ENCODE measurements around the gene SAMHD1. TPM values are rescaled to one million over a fixed set of nuclear protein-coding genes. Genes with fewer than 3 reads are reported as not detected.

Gene SAMHD1
- total and polyA plus RNA-seq, 2 of the 8 experiments (the other 6 are each of a cell fraction or from before 2014, with no cell fraction given): 22.0 to 37.1 TPM

GRCh38 chr20:36975099-36975818, 23.8 kb upstream of the SAMHD1 start:
- no peaks in the 10 kb centered on the region for H3K4me1 ChIP-seq (replicated peaks in 1 of 4; ENCODE audit: control insufficient read depth in 3 of 4, insufficient read depth in 4 of 4, low read length in 3 of 4)
- H3K56ac ChIP-seq (replicated peaks; ENCODE audit: insufficient read length, low read depth, low read length): no peak overlapping the region
- peaks cover 0 to 3% of the 10 kb centered on the region in 2 experiments; a peak in 2 of 4 replicates for H3K9me3 ChIP-seq (ENCODE audit: insufficient read depth in 2 of 2, low read depth in 1 of 2, low read length in 1 of 2)
- no peak overlapping the region for H2BK15ac ChIP-seq (ENCODE audit: low read length)
- no peak overlapping the region for H2AK5ac ChIP-seq (ENCODE audit: low read depth, low read length)
- H2AFZ ChIP-seq (ENCODE audit: low read length): no peak overlapping the region
- no peak overlapping the region for H3K18ac ChIP-seq (ENCODE audit: extremely low read depth, low read length)
- H3K36me3 ChIP-seq (ENCODE audit: control insufficient read depth in 2 of 4, insufficient read depth in 4 of 4, low read length in 3 of 4): no peaks in the 10 kb centered on the region
- H4K91ac ChIP-seq (replicated peaks; ENCODE audit: insufficient read length, low read length): no peak overlapping the region
- H2BK20ac ChIP-seq (ENCODE audit: low read length): no peak overlapping the region
- FAIRE-seq (no peak), DNase-seq (ENCODE audit: low read depth in 1 of 2, low spot score in 2 of 2) (no peak)
- H3K14ac ChIP-seq (ENCODE audit: insufficient read length): no peak overlapping the region
- H3K4ac ChIP-seq (replicated peaks; ENCODE audit: insufficient read length, low read depth, low read length): no peak overlapping the region
- ChIA-PET POLR2A (ENCODE audit: partially characterized antibody) (interaction anchor here (1.2 kb wide), 1 partner anchor 21 kb away, joined by 4 read pairs; no protein-coding TSS in a partner anchor), CTCF (ENCODE audit: partially characterized antibody) (interaction anchor here (0.9 kb wide), 1 partner anchor 107 kb away, joined by 3 read pairs; no protein-coding TSS in a partner anchor)
- H3K23ac ChIP-seq (ENCODE audit: insufficient read length): no peak overlapping the region
- no peaks in the 10 kb centered on the region for H3K79me1 ChIP-seq (ENCODE audit: low read depth, low read length)
- no peak overlapping the region for H2BK12ac ChIP-seq (ENCODE audit: low read depth, low read length)
- no peak overlapping the region for H3K4me3 ChIP-seq (ENCODE audit: extremely low read depth in 1 of 4, insufficient read depth in 2 of 4, low read depth in 3 of 4, low read length in 4 of 4)
- no peak overlapping the region for H3K27ac ChIP-seq (ENCODE audit: low read depth, low read length)
- H3K23me2 ChIP-seq (ENCODE audit: low read depth, low read length): no peaks in the 10 kb centered on the region
- no peaks in the 10 kb centered on the region for H4K20me1 ChIP-seq (replicated peaks in 1 of 2; ENCODE audit: control insufficient read depth in 1 of 2, insufficient read depth in 2 of 2, low read length in 2 of 2)
- WGBS, 2 experiments (ENCODE audit: extremely low coverage in 1 of 2, insufficient coverage in 1 of 2, insufficient read length in 1 of 2, insufficient replicate concordance in 2 of 2, low coverage in 1 of 2, low lambda C conversion rate in 2 of 2, missing lambda C conversion rate in 1 of 2): 89% methylated on average over 3 of the region's 3 CpGs; no CpG with 5 or more reads in 1 of the 2 experiments
- H2BK120ac ChIP-seq (replicated peaks; ENCODE audit: low read depth, low read length): no peak overlapping the region
- H3K9ac ChIP-seq (replicated peaks in 1 of 4; ENCODE audit: extremely low read depth in 1 of 4, low read depth in 3 of 4, low read length in 3 of 4): no peak overlapping the region
- H3K79me2 ChIP-seq (ENCODE audit: control insufficient read depth in 1 of 2, insufficient read depth in 2 of 2, low read length in 2 of 2): no peaks in the 10 kb centered on the region
- H4K8ac ChIP-seq (ENCODE audit: extremely low read depth, insufficient read depth, low read length): no peak overlapping the region
- no peaks in the 10 kb centered on the region for H3K27me3 ChIP-seq (replicated peaks in 1 of 4; ENCODE audit: control insufficient read depth in 3 of 4, extremely low read depth in 1 of 4, insufficient read depth in 3 of 4, low read length in 3 of 4)
- no peak overlapping the region for H4K5ac ChIP-seq (ENCODE audit: insufficient read length, low read depth, low read length)
- no peak overlapping the region for H2BK5ac ChIP-seq (ENCODE audit: low read depth, low read length)
- no peak overlapping the region for H3K4me2 ChIP-seq (ENCODE audit: insufficient read depth in 1 of 2, low read depth in 2 of 2, low read length in 2 of 2)
- no peak for TF ChIP-seq RNF2 (IDR thresholded peaks at IDR 0.05; ENCODE audit: borderline replicate concordance, low read depth, low read length, missing control alignments, poor library complexity, severe bottlenecking)
- TF ChIP-seq SAP30 (IDR thresholded peaks at IDR 0.05; ENCODE audit: insufficient read depth, insufficient replicate concordance, low read length): no peak
- TF ChIP-seq, protein P1, sequence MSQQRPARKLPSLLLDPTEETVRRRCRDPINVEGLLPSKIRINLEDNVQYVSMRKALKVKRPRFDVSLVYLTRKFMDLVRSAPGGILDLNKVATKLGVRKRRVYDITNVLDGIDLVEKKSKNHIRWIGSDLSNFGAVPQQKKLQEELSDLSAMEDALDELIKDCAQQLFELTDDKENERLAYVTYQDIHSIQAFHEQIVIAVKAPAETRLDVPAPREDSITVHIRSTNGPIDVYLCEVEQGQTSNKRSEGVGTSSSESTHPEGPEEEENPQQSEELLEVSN (IDR thresholded peaks at IDR 0.05): no peak
- TF ChIP-seq RXRA (IDR thresholded peaks at IDR 0.05; ENCODE audit: insufficient read depth, low read depth, low read length): no peak
- TF ChIP-seq CREB1 (IDR thresholded peaks at IDR 0.05): no peak
- no peak for TF ChIP-seq EGR1 (IDR thresholded peaks at IDR 0.05; ENCODE audit: borderline replicate concordance, low read depth, low read length)
- TF ChIP-seq BACH1 (IDR thresholded peaks at IDR 0.05; ENCODE audit: low read length): no peak
- no peak for TF ChIP-seq NRF1 (IDR thresholded peaks at IDR 0.05; ENCODE audit: low read depth, low read length)
- TF ChIP-seq RBBP5 (IDR thresholded peaks at IDR 0.05; ENCODE audit: borderline replicate concordance, low read depth, low read length): no peak
- TF ChIP-seq TEAD4 (IDR thresholded peaks at IDR 0.05; ENCODE audit: low read depth, low read length): no peak
- TF ChIP-seq POLR2AphosphoS5 (IDR thresholded peaks at IDR 0.05; ENCODE audit: low read depth, low read length): no peak
- TF ChIP-seq KDM4A (IDR thresholded peaks at IDR 0.05; ENCODE audit: low read depth, low read length, severe bottlenecking): no peak
